NCI-H187 treated with DMSO at 0.1 percent for 48 hours (cell line): ENCODE data around the gene ZMYM4.

ENCODE experiments used
- DNase-seq: peaks from one replicate; lab custom pipeline; 2025; lab: John Stamatoyannopoulos, UW

Gene ZMYM4

DNA sequence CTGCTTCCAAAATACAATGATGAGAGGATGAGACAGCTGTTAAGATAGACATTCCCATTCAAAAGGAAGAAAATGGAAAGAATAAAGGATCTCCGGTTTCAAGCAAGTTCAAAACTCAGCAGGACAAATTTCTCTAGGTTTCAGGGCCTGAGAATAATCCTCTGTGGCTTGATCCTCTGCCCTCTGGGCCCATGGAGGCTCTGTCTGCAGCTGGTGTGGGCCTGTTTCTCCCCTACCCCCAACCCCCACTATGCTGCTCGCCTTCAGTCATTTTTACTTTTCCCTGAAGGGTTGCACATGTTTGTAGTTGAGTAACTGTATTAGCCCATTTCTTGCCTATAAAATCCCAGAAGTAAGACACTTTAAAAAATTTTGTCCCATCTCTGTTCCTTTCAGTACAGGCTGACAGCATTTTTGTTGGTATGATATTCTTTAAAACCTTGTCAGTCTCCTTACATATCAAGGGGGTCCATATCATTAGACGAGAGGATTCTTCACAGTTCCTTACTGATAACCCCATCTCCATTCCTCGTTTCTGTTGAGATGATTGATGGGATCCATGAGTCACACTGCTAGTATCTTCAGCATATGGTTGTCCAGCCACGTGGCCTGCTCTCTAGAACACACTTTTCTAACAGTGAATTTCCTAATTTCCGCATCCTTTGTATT, 10.5 kb downstream of the ZMYM4 start:
- no peak for DNase-seq

DNA sequence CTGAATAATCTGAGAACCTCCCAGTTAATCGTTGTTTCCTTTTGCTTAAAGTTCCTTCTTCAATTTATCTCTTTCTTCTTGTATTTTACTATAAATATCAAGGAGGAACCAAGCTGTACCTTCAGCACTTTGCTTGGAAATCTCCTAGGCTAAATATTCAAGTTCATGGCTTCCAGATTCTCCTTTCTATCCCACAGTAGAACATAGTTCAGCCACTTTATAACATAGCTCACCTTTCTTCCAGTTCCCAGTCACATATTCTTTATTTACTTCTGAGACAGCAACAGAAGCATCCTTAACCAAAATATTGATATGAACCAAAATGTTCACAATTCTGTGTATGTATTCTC, 11.0 kb downstream of the ZMYM4 start:
- DNase-seq: no peak

DNA sequence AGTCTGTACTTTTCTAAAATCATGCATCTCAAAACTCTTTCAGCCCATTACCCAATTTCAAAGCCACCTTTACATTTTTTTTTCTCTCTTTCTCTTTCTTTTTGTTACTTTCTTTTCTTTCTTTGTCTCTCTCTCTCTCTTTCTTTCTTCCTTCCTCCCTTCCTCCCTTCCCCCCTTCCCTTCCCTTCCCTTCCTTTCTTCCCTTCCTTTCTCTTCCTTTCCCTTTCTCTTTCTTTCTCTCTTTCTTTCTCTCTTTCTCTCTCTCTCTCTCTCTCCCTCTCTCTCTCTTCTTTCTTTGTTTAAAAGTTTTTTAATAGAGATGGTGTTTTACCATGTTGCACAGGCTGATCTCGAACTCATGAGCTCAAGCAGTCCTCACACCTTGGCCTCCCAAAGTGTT, 11.5 kb downstream of the ZMYM4 start:
- DNase-seq: no peak

DNA sequence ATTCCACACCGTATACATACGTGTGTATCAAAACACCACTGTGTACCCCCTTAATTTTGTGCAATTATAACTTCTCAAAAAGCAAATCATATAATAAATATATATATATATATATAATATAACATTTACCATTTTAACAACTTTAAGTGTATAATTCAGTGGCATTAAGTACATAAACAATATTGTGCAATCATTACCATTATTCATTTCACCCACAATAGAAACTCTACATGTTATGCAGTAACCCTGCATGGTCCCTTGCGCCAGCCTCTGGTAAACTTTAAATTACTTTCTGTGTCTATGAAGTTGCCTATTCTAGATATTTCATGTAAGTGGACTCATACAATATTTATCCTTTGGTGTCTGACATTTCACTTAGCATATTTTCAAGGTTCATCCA, 13.1 kb downstream of the ZMYM4 start:
- DNase-seq: no peak

DNA sequence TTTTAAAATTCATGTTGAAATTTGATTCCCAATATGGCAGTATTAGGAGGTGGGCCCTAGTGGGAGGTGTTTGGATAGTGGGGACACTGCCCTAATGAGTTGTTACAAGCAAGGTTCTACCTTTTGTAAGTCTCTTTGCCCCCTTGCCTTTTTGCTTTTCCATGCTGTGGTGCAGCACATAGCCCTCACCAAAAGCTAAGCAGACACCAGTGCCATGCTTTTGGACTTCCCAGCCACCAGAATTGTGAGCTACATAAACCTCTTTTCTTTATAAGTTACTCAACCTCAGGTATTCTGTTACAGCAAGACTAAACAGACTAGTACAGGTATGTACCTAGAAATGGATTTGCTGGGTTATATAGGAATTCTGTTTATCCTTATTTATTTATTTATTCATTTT, 13.7 kb downstream of the ZMYM4 start:
- no peak for DNase-seq

DNA sequence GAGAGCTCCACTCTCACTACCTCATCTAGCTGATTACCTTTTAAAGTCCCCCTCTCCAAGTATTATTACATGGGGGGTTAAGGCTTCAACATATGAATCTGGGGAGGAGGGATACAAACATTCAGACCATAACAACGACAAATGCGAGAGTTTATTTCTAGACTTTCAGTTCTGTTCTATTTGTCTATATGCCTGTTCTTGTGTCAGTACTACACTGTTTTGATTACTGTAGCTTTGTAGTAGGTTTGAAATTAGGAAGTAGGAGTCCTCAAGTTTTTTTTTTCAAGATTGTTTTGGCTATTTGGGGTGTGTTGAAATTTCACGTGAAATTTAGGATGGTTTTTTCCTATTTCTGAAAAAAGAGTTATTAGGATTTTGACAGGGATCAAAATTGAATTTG, 16.3 kb downstream of the ZMYM4 start:
- DNase-seq: no peak

DNA sequence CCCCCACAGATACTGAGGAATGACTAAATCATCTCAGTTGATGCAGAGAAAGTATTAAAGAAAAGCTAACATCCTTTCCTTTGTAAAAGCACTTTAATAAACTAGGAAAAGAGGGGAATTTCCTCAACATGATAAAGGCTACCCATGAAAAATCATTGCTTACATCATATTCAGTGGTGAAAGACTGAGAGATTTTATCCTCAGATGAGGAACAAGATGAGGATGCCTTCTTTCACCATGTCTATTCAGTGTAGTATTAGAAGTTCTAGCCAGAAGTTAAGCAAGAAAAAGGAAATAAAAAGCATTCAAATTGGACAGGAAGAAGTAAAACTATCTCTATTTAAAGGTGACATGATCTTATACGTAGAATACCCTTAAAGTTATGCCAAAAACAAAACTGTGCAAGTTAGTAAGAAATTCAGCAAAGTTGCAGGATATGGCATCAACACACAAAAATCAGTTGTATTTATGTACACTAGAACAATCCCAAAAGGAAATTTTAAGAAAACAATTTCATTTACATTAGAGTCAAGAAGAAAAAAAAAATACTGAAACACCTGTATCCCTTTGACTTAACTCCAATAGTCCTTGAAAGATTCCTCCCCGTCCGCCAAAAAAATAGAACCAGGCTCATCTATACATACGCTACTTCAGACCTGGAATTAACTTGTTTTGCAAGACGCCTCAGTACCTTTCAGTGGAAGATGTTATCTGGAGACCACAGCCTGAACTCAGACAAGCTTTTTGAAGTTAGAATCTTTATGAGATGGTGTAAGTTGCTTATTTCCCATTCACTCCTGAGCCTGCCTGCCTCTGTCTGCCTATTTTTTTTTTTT, 17.5 kb downstream of the ZMYM4 start:
- no peak for DNase-seq

DNA sequence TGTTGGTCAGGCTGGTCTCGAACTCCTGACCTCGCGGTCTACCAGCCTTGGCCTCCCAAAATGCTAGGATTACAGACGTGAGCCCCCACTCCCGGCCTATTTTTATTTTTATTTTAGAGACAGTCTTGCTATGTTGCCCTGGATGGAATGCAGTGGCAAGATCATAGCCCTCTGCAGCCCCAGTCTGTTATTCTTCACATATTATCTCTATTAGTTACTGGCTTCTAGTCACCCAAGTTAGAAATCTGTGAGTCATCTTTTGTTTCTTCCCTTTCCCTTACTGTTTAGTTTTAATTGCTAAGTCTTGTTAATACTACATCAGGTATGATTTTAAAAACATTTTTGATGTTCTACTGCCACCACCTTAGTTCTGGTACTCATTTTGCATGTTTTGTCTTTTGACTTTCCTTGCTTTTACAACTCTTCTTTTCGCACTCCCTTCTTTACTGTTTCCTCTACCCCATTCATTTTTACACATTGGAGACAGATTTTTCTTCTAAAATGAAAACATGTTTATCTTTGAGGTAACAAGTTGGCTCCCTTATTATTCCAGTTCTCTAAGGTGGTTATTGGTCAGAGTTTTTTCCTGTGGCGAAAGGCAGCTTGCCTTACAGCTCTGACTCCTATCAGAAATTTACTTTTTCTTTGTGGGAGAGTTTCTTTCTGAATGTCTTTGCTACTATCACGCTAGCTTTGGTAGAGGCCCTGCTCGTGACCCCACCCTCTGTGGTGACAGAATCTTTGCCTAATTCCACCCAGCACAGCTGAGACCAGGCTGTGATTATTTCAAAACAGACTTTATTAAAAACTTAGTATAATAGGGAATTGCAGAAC, 19.5 kb downstream of the ZMYM4 start:
- no peak for DNase-seq

DNA sequence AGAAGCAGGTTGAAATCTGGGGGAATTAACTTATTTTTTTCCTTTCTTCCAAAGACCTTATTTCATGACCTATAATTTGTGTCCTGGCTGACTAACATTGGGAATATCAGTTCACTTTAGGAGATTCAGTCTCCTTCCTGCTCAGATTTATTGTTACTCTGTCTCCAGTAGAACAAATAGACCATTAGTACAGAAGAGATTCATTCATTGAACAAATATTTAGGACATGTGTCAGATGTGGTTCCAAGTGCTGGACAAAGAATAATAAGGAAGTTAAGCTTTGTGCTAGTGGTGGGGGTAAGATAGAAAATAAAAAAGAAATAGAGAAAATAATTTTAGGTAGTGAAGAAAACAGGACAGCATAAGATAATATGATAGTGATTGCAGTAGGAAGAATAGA, 20.3 kb downstream of the ZMYM4 start:
- no peak for DNase-seq

DNA sequence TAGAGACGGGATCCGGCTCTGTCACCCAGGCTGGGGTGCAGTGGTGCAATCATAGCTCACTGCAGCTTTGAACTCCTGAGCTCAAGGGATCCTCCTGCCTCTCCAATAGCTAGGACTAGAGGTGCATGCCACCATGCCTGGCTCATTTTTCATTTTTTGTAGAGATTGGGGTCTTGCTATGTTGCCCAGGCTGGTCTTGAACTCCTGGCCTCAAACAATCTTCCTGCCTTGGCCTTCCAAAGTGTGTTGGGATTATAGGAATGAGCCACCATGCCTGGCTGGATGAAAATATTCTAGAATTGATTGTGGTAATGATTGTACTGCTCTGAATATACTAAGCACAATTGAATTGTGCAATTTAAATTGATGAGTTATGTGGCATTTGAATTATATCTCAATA, 21.9 kb downstream of the ZMYM4 start:
- DNase-seq: no peak

DNA sequence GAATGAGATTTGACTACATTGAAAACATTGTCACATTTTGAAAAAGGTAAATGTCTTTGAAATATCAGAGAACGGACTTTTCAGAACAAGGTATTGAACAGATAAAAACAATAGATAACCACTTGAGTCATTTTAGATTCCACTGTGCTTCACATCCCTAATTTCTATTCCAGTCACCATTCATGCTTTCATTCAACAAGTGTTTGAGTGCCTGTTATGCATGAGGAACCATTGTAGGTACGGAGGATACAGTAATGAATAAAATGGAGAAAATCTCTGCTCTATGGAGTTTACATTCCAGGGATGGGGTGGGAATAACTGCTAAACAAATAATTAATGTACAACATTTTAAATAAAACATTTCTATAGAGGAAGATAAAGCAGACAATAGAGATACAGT, 26.3 kb downstream of the ZMYM4 start:
- DNase-seq: no peak

DNA sequence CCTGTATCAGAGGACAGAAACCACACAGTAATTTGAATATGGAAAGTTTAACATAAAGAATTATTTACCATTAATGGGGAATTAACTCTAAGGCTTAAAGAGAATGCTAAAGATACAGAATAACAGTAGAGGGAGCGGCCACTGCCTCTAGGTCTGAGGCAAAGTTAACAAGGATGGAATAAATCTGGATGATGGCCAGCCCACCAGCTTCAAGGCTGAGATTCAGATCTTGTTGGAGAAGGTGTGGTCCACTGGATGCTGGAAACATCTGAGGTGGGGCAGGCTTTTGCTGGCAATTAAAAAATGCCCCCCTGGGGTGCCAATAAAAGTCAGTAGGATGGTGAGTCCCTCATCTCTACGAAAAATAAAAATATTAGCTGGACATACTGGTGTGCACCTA, 29.4 kb downstream of the ZMYM4 start:
- no peak for DNase-seq

DNA sequence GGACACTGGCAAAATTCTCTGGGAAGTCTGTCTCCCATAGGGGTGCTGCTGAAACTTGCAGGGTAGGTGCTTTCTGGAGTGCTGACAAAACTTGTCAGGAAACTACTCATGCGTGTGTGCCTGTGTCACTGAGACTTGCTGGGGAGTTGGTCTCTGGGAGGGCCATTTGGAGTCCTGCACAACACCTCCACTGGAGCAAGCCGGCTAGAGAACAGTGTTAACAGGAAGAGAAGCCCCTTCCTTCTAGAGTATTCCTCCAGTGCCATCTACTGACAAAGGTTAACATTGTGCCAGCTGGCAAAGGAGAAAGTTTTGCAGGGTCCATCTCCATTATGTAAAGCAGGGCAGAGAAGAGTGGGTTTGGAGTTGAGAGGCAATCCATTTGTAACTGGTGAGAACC, 30.0 kb downstream of the ZMYM4 start:
- DNase-seq: no peak

DNA sequence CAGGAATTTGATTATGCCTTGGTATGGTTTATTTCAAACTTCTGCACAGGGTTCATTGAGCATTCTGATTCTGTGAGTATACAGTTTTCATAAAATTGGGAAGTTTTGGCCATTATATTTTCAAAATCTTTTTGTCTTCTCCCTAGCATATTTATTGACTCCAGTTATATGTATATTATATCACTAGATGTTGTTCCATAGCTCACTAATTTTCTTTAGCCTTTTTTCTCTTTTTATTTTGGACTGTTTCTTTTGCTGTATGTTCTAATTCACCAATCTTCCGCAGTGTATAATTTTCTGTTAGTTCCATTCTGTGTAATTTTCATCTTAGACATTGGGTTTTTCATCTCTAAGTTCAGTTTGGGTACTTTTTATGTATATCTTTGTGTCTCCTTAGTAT, 31.9 kb downstream of the ZMYM4 start:
- no peak for DNase-seq

DNA sequence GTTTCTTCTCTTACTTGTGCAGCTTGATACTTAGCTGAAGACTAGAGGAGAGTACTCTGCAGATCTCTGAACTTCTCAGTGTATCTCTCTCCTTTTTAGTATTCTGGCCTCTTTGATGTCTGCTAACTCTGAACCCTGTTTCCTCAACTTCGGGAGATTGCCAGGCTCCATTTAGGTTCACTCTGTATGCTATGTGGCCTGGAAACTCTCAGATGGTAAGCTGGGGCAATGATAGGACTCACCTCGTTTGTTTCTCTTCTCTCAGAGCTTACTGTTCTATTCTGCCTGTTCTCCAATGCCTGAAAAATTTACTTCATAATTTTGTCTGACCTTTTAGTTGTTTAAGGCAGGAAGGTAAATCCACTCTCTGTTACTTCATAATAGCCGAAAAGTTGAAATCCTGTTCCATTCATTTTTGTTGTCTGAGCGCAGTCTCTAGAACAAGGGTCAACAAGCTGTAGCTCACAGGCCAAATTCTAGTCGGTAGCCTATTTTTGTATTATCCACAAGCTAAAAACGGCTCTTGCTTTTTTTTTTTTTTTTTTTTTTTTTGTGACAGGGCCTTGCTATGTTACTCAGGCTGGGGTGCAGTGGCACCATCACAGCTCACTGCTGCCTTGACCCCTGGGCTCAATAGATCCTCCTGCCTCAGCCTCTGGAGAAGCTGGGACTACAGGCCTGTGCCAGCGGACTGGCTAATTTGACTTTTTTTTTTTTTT, 33.3 kb downstream of the ZMYM4 start:
- DNase-seq: no peak

DNA sequence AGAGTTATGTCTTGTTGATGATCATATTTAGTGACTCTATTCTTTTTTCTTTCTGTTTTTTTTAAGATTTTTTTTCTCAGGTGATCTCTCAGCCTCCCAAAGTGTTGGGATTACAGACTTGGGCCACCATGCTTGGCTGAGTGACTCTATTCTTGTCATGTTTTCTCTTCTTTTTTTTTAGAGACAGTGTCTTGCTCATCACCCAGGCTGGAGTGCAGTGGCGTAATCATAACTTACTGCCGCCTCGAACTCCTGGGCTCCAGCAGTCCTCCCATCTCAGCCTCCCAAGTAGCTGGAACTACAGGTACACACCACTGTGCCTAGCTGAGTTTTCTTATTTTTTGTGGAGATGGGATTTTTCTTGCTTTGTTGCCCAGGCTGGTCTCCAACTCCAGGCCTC, 36.9 kb downstream of the ZMYM4 start:
- no peak for DNase-seq

DNA sequence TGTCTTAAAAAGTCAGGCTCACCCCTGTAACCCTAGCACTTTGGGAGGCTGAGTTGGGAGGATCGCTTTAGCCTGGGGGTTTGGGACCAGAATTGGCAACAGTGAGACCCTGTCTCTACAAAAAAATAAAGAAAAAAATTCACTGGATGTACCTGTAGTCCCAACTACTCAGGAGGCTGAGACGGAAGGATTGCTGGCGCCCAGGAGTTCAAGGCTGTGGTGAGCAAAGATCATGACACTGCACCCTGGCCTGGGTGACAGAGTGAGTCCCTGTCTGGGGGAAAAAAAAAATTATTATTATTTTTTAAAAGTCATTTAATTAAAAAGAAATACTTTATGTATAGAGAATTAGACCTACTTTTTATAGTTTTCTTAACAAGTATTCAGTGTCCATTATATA, 47.1 kb downstream of the ZMYM4 start:
- DNase-seq: no peak

DNA sequence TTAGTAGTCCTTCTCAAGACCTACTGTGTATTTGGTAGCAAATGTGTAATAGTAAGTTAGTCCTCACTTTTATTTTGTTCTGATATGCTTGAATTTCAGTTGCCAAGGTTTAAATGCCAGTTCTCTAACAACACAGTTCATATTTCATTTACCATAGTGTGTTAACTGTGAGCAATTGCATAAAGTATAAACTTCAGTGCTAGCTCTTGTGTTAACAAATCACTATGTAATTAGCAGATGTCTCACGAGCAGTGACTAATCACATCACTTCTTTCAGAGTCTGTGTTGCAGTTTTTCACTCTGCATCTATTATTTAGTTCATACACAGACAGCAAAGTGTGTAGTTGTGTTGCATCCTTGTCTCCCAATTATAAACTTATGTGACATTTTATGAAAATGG, 47.8 kb downstream of the ZMYM4 start:
- no peak for DNase-seq

DNA sequence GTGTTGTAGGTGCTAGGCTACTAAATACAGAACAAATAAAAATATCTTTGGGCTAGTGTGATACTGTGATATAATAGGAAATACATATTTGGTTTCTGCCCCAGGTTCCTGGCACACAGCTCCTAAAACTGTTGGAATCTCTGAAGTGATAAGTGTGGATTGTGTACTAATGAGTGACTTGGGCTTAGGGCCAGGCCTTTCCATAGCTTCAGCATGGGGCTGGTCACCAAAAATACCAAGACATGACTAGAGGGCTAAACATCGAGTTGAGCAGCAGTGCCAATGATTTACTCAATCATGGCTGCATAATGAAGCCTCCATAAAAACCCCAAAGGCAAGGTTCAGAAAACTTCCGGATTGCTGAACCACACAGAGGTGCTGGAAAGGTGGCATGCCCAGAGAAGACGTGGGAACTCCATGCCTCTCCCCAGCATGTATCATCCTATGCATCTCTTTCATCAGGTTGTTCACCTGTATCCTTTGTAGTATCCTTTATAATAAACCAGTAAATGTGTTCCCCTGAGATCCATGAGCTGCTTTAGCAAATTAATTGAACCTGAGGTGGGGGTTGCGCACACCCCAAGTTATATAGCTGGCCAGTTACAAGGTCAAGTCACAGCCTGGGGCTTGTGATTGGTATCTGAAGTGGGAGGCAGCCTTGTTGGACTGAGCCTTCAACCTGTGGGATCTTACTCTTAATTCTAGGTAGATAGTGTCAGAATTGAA, 51.6 kb downstream of the ZMYM4 start:
- DNase-seq: no peak

DNA sequence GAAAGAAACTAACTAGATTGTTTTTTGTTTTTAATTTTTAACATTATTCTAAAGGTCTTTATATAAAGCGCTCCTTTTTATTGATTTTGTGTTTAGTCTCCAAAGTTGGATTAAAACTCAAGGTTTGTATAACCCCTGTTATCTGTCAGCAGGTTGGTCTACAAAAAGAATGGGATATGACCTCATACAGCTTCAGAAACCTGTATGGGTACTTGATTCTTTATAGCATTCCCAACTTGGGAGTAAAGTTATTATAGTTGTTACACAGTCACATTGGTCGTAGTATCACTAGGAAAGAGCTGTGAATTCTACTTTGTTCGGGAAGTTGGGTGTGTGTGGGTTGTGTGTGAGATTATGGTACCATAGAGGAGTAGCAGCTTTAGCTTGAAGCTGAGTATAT, 52.4 kb downstream of the ZMYM4 start:
- DNase-seq: no peak

DNA sequence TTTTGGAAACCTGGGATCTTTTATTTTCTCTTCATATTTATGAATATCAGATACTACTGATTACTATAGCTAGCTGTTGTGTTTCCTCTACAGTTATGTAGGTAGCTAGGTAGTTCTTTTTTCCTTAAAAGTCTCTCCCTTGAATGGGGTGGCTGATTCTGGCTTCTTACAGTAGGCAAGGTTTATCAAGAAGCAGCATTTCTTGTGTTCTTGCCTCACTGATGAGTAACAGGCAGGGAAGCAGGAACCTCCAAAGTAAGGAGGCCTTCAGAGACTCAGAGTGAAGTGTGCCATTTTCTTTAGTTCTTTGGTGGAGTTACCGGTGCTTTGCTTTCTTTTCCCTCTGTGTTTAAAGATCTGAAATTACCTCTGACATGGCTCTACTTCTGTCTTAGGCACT, 56.0 kb downstream of the ZMYM4 start:
- DNase-seq: no peak
